T47D (cell line): ENCODE results near the gene CAPN5.

Source experiments
- DNase-seq, 2 experiments: peaks; one replicate each; pipeline versions ENCODE4 v3.0.0 to v3.0.0-alpha.2; 2011 to 2012; ENCODE audit warnings: low read depth in 1 of 2, low spot score in 1 of 2
- JUND ChIP-seq: IDR thresholded peaks from 2 replicates; pipeline ENCODE4 v1.6.1; 2012; ENCODE audit warnings: low read depth
- in situ Hi-C: cut with HindIII; loops from 2 replicates; pipeline ENCODE4 v1.10.0; 2016; ENCODE audit warnings: low sequenced_read_pairs, low pct_unique_long_range_greater_than_20kb

CAPN5 gene

DNA sequence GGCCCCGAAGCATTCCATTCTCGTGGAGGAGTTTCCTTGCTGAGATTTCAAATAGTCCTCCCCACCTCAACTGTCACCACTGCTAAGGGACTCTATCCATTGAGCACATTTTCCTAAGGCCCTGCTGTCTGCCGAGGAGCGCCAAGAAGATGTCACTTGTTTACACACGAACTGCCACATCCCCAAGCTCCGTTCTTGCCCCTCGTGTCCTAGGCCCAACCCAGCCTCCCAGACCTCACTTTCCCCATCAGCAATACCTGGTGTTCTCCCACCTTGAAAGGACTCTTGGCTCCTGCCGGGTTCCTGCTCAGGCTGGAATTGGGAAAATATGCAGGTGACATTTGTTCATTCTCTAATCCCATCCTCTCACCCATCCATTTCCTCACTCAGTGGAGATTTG, 57.3 kb downstream of the CAPN5 start:
- DNase-seq: no peak
- TF ChIP-seq JUND: no peak
- in situ Hi-C loops: no loop called here

DNA sequence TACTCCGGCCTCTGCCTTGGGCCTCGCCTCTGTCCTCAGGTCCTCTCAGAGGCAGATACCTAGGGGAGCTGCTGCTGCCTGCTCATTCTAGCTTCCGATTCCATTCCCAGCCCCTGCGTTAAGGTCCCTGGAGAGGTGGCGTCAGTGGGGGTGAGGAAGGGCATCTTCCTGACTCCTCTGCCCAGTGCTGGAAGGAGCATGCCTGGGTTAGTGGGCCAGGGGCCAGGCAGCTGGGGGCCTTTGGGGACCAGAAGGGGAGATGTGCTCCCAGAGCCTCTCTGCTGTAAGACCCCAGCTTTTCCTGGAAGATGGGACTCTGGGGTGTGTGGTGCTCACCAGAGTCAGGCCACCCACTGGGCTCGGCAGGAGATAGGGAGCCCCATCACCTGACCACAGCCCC, 57.7 kb downstream of the CAPN5 start:
- in situ Hi-C loops: no loop called here
- TF ChIP-seq JUND: no peak
- DNase-seq: no peak

DNA sequence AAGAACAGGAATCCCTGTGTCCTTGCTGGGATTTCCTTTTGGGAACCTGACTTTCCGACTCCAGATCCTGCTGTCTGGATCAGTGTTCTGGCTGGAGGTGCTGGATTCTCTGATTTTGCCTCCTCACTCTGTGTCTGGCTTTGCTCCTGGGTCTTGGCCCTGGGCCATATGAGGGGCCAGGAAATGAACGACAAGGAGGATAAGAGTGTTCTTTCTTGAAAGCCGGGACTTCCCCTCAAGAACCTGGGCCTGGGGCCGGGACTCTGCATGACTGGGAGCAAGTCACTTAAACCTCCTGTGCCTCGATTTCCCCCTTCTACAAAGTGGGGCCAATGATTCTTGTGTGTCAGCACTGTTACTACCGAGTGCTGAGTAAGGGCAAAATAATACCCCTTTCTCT, 58.4 kb downstream of the CAPN5 start:
- DNase-seq: no peak
- TF ChIP-seq JUND: no peak
- in situ Hi-C loops: no loop called here

DNA sequence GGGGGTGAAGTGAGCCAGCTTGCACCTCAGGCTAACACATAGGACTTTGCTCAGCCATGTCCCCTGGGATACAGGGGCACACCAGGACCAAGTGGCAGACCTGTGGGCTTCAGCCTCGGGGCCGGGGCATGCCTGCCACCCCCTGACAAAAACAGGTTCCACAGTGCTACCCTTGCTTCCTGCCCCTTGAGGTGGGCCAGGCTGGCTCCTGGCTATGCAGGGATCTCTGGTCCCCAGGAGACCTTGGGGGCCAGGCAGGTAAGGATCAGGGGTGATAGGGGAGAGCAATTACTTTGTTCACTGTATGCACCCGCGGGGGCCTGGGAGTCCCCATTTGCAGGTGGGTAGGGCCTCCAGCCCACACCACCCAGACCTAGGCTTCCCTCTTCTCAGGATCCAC, 58.9 kb downstream of the CAPN5 start:
- in situ Hi-C loops: no loop called here
- no peak for TF ChIP-seq JUND

DNA sequence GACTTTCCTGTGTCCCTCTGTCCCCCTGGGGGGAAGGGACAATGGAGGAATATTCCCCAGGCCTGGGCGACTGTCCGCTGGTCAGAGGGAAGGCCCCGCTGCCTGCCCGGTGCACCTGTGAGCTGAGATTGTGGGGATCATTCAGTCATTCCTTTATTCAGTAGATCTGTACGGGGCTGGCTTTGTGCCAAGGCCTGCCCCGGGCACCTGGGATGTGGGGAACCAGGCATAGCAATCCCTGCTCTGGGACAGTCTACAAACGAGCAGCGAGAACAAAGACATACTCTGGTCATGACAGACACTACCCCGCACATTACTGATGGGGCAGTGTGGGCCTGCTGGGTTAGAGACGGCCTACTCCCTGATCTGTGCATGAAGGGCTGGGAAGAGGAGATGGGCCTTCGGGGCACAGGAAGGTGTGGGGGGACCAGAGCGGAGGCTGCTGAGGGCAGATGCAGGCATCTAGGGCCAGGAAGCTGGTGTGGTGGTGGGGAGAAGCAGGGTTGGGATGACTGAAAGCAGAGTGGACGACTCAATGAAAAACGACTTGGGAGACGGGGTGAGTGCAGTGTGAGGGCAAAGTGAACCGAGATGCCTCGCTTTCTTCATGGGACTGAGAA, 59.5 kb downstream of the CAPN5 start:
- DNase-seq: no peak
- no peak for TF ChIP-seq JUND
- in situ Hi-C loops: no loop called here

More for the DNA sequence above, 58.9 kb downstream of the CAPN5 start:
- DNase-seq: no peak

DNA sequence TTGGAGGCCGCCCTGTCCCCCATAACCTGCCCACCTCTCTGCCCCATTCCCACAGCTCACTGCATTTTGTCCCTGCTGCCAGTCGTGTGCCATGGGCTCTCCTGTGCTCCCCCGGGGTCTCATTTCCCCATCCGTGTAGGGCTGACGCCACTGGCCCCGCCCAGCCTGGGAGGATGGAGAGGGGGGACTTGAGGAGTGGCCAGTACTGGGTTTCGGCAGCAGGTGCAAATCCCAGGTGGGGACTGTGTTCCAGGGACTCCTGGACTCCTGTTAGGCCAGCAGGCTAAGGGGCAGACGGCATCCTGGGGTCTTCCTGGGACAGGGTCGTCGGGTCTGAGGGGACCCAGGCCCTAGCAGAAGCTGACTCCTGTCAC, 60.1 kb downstream of the CAPN5 start:
- no peak for DNase-seq
- in situ Hi-C loops: no loop called here

DNA sequence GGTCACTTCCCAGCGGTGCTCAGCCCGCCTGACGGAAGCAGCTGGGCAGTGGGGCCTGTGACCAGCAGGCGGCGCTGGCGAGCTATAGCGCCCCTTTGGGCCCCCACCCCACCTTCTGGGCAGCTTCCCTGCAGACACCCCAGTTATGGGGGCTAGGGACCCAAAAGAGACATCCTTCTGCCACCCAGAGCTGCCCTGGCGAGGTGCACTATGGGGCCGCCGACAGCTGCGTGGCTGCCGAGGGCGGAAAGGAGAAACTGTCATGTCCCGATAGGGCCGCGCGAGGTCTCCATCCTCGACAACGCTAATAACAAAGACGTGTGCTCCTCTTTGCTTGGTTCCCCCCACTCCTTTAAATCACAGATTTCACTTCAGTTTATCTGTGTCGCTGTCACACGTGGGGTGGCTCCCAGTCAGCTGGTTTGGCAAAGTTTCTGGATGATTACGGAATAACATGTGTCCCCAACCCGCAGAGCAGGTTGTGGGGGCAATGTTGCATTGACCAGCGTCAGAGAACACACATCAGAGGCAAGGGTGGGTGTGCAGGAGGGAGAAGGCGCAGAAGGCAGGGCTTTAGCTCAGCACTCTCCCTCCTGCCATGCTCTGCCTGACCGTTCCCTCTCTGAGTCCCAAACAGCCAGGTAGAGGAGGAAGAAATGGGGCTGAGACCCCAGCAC, 60.6 kb downstream of the CAPN5 start:
- TF ChIP-seq JUND: no peak
- in situ Hi-C loops: no loop called here
- no peak for DNase-seq

More for the DNA sequence above, 60.1 kb downstream of the CAPN5 start:
- TF ChIP-seq JUND: no peak

DNA sequence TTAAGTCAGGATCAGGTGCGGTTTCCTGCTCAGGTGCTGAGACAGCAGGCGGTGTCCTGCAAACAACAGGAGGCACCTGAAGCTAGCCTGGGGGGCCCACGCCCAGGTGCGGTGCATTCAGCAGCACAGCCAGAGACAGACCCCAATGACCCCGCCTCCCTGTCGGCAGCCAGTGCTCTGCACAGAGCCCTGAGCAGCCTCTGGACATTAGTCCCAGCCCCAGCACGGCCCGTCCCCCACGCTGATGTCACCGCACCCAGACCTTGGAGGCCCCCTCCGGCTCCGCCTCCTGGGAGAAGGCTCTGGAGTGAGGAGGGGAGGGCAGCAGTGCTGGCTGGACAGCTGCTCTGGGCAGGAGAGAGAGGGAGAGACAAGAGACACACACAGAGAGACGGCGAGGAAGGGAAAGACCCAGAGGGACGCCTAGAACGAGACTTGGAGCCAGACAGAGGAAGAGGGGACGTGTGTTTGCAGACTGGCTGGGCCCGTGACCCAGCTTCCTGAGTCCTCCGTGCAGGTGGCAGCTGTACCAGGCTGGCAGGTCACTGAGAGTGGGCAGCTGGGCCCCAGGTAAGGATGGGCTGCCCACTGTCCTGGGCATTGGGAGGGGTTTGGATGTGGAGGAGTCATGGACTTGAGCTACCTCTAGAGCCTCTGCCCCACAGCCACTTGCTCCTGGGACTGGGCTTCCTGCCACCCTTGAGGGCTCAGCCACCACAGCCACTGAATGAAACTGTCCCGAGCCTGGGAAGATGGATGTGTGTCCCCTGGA, 61.3 kb downstream of the CAPN5 start, which contains the start of gene MYO7A:
MYO7A (plus strand) TSS at position 327 of the 772 bp plus-strand sequence. CDS start 2,389 bp downstream, outside the sequence.
- no peak for TF ChIP-seq JUND
- in situ Hi-C loops: no loop called here

DNA sequence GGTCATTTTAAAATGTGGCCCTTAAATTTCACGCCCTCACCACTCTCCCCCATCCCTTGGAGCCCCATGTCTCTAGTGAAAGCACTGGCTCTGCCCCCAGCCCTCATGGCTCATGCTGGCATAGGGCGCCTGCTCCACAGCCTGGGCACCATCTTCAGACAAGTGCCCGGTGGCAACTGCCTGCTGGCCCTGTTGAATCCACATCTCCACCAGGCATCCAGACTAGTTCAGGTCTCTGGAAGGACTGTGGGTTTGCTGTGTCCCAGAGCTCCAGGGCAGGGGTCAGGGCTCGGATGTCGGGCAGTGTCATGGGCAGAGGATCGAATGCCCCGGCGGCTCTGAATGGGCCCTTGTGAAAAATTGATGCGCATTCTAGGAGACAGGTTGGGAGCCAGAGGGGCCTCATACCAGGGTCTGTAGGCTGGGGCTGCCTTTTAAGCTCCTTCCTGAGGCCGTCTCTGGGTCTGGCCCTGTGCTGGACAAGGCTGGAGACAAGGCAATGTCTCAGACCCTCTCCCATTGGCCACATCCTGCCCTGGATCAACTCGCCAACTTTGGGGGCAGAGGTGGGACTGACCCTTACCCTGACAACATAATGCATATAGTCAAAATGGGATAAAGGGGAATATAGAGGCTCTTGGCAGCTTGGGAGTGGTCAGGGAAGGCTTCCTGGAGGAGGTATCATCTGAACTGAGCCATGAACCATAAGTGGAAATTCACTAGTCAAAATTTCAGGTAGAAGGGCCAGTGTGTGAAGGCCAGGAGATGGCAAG, 62.5 kb downstream of the CAPN5 start:
- in situ Hi-C loops: no loop called here
- no peak for DNase-seq
- TF ChIP-seq JUND: no peak

More for the DNA sequence above, 61.3 kb downstream of the CAPN5 start, which contains the start of gene MYO7A:
- DNase-seq: no peak

DNA sequence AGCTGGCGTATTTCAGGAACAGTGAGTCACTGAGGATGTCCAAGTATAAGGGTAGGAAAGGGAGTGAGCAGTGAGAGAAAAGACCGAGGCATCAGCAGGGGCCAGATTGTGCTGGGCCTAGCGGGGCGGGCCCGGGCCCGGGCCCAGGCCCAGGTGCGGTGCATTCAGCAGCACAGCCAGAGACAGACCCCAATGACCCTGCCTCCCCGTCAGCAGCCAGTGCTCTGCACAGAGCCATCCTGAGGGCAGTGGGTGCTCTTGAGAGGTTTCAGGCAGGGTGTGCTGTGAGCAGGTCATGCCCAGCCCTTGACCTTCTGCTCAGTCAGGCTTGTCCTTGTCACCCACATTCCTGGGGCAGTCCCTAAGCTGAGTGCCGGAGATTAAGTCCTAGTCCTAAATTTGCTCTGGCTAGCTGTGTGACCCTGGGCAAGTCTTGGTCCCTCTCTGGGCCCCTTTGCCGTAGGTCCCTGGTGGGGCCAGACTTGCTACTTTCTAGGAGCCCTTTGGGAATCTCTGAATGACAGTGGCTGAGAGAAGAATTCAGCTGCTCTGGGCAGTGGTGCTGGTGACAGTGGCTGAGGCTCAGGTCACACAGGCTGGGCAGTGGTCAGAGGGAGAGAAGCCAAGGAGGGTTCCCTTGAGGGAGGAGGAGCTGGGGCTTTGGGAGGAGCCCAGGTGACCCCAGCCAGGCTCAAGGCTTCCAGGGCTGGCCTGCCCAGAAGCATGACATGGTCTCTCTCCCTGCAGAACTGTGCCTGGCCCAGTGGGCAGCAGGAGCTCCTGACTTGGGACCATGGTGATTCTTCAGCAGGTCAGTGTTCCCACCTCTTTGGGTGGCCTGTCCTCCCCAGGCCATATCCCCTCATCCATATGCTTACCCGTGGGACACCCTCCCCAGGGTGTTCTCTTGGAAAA, 63.3 kb downstream of the CAPN5 start:
- TF ChIP-seq JUND: no peak
- DNase-seq: no peak
- in situ Hi-C loops: no loop called here

DNA sequence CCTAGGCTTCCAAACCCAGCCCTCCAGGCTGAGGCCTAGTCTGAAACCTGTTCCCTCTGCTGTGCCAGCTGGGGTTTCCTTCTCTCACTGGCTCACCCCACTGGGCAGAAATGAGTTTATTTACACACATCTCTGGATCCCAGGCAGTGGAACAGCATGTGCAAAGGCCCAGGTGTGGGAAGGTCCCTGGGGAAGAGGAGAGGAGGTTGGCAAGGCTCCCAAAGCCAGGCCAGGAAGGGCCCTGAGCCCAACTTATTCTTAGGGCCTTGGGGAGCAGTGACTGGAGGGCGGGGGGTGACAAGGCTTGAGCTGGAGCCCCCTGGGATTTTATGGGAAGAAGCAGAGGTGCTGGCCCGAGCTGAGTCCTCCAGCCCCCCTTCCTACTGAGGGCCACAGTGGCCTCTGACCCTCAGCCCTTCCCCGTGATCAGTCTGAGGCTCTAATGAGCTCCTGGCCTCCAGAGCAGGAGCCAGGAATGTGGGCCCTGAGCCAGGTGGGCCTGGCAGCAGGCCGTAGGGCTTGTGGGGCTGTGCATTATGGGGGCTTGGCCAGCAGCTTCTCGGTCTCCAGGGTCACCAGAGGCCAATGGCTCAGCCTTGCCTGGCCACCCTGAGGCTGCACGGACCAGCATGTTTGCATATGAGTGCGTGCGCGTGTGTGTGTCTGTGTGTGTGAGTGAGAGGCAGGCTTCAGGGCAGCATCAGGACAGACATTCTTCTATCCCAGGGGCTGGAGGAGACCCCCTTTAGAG, 64.2 kb downstream of the CAPN5 start:
- TF ChIP-seq JUND: no peak
- DNase-seq: no peak
- in situ Hi-C loops: no loop called here
